ENCODE data around the gene DGKB.

Gene DGKB

DNA sequence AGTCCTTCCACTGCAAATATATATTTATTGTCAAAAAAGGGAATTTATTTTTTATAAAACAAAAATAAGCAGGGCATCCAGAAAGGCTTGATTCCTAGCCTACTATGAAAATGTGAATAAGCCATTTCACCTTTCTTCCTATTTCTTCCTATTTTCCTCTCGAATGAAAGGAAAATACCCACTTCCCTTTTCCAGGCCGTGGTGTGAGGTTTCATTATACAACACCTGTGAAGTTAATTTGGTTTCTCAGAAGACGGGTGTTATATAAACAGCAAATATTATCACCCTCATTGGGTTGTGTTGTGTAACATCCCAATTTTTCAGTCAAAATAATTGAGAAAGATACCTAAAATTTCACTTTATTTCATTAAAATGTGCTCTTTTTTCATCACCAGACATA, 214.3 kb downstream of the DGKB start:
- no peak for DNase-seq (ENCODE audit: low read depth, low spot score)

DNA sequence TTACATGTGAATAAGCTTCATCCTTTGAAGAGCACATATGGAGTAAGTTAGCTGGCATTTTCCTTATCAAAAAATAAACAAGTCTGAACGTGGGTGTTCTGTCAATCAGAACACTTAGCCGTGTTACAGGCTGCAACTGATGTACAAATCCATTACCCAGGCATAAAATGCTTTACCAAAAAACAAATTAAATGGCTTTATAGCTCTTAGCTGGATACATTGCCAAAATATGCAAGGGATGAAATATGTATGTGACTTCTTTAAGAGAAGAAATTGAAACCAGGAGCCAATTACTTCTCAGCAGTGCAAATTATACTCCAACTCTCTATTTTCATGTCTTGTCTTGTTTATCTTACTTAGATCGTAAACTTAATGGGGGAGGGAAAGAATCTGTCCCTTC, 214.8 kb downstream of the DGKB start:
- no peak for DNase-seq (ENCODE audit: low read depth, low spot score)

DNA sequence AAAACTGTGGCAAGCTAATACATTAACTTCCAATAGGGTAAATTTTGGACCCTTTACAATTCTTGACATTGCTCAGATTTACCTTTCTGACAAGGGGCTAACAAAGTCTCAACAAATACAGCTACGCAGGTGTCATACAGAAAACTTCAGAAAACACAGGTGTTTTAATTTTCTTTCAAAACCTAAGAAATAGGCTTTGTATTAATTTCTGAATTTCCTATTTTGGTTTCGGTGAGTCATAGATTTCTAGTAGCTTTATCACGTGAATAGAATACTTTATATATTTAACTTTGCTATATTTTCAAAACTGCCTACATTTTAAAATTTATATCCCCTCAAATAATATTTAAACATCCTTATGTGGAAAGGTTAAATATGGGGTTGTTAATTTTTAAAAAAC, 215.3 kb downstream of the DGKB start:
- no peak for DNase-seq (ENCODE audit: low read depth, low spot score)

DNA sequence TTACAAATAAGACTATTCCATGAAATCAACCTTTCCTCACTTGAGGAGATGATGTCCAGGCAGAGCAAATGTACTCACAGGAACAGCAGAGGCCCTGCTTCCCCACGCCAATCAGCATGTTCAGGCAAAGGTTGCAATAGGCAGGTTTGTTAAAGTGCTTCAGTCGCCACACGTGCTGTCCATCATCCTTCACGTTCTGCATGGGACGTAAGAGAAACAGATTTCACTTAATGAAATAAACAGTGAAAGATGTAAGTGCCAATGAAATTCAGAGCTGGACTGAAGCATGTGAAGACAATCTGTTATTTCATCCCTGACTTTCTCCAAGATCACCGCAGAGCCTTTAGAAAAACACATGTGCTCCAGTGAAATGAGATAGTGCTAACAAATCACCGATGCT, 217.4 kb downstream of the DGKB start:
- DNase-seq (ENCODE audit: low read depth, low spot score), result no peak

DNA sequence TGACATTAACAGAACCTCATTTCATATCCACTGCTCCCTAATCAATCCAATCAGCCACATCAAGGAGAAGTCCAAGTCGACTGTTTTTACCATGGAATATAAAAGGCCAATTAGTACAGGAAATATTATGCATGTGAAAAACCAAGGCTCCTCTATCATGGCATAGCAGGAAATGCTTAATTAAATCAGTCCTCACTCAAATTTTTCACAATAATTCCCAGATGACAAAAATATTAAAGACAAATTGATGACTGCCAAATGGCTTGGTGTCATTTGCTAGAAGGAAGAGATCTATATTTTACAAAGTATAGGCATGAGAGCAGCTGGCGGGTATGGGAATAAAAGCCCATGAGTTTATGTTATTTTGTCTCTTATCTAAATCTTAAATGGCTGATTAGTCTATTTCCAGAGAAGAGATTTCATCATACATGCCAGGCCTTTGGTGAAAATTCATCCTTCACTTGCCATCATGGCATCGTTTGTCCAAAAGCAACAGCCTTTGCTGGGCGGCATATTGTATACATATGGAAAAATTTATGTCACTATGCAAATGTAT, 219.6 kb downstream of the DGKB start:
- no peak for DNase-seq (ENCODE audit: low read depth, low spot score)

DNA sequence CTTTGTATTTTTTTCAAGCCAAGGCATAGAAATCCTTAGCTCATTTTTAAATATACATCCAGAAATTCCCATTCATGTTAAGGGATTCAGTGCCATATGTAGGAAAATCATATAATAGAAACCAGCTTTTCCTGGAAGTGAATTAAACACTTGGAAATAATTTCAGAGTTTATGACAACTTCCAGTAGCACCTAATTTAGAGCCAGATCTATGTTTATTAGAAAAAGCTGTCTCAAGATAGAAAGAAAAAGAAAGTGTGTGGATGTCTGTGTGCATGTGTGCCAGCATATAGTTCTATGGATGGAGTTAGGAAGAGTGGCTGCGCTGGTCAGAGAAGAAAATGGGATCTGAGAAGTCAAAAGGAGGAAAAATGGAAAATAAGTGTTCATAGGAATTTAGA, 225.7 kb downstream of the DGKB start:
- DNase-seq (ENCODE audit: low read depth, low spot score), result no peak

DNA sequence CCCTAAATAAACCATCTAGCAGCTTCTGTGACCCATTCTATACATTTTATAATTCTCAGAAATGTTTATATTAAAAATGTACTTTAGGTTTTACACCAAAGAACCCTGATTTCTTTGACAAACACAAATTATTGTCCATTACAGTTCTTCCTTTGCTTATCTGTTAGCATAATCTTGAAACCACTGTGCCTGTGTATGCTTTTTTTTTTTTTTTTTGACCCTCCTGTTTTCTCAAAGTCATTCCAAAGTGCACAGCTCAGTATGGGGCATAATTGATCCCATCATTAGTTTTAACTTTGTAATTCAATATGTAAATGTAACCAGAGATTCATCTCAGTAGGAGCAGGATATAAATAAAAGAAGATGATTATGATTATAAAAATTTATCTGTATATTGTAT, 229.3 kb downstream of the DGKB start:
- no peak for DNase-seq (ENCODE audit: low read depth, low spot score)

DNA sequence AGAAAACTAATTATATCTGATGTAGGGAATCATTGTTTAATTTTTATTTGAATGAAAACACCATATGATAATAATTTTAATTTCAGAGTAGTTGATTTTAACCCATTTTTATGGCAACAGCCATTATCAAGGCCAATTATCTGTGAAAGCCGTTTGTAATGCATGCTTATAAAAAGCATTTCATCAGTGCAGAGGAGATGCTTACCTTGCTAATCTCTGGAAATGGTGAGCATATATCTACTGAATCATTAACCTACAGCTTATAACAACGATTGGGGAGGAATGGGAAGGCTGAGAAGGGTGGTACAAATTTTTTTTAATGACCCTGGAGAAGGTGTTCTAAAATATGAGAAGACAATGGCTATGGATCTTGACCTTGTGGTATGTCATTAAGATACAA, 235.6 kb downstream of the DGKB start:
- DNase-seq (ENCODE audit: low read depth, low spot score), result no peak

DNA sequence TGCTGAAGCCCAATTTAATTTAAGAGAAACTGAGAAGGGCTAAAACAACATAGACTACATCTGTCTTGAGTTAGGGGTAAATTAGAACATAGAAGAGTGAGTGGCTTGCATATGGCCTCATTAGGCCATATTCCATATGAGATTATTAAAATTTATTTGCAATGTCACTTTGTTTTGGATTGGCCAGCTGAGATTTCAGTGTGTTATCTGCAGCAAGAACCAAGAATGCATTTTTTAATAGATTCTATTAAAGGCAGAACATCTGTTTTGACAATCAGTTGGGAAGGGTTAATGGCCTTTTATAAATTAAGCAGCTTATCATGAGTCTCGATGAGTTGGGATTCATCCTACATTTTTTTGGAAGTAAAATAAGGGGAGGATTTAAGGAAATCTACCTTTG, 236.2 kb downstream of the DGKB start:
- DNase-seq (ENCODE audit: low read depth, low spot score), result no peak

DNA sequence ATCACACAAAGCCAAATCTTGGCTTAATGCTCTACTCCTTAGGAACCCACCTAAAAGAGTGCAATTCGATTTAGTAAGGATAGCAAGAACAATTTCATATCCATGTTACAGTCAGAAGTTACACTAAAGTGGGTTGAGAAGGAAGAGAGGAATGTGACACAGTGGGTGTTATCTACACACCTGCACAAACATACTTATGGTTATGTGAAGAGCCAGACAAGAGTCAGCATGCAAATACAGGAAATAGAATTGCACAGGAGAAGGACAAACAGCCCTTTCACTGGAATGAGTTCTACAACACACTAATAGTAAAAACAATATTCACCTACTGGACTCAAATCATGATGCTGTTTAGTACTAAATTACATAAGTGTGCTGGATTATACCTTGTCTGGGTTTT, 262.8 kb downstream of the DGKB start:
- DNase-seq (ENCODE audit: low read depth, low spot score), result no peak

DNA sequence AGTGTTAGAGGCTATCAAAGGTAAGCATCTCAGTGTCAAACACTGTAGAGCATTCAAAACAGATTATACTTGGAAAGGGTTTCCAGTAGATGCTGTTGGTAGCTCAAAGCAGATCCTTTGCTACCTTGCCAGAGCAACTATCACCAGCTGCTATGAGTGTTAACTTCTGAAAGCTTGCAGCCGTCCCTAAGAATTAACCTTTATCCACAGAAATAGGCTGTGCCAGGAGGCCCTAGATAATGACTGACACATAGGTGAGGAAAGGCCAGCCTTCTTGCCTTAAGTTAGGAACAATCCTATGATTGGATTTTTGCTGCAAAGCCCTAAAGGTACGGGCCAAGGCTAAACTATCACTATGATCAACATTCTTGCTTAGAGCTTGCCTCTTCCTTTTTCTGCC, 263.2 kb downstream of the DGKB start:
- DNase-seq (ENCODE audit: low read depth, low spot score), result no peak

DNA sequence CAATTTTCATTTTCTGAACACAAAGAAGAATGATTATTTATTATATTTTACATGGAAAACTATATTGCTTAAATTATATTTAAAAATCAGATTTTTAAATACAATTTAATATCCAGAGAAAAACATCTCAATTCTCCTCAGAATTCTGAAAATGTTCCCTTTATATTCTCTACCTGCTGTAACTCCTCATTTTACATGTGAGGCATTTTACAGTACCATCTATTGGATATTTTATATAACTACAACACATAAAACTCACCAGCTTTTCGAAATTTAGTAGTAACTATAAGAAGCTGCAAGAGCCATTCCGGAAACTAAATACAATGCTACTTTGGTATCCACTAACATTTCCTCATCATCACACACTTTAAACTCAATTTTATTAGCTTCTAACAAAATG, 264.6 kb downstream of the DGKB start:
- no peak for DNase-seq (ENCODE audit: low read depth, low spot score)

DNA sequence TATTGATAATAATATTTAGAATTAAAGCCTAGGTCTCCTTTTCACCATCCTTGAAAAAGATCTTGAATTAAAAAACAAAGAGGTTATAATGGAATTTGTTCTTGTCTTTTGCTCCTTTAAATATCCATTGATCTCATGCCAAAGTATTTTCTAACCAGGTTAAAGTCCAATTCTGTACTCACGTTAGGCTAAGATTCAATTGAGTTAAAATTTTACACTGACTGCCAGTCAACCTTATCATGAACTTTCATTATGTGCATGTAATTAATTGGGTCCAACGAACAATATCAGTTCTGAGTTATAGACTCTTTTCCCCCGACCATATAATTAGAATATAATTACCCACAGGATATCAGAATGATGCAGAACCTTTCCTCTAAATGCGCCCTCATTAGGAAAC, 266.6 kb downstream of the DGKB start:
- DNase-seq (ENCODE audit: low read depth, low spot score), result no peak

DNA sequence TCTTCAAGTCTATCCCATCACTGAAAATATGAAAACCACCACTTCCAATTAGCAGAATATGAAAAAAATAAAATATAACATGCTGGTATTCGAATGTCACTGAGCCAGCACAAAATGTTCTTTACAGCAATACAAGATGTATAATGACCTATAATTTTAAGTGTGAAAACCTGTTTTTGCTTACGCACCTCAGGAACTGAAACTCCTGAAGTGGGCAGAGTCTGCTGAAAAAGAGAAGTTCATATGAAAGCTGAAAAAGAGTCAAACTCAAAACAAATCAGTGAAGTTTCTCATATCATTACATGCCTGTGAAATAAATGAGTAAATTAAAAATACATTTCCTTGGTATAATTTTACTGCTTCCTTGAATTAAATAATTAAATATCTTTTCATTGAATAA, 272.5 kb downstream of the DGKB start:
- DNase-seq (ENCODE audit: low read depth, low spot score), result no peak

DNA sequence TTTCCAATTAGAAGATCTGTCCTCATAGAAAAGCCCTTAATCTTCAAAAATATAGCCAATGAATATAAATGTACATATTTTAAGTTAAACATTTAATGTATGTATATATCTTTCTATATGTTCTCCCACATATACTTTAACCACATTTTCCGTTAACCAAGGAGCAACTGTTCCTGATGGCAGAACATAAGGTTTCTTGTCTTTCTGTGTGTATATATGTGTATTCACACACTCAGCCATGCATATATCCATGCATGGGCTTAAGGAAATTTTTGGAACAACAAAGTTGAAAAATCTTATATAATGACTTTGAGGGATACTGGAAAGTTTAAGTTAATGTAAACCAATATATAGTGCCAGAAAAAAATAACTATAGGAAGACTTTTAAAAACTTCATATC, 274.0 kb downstream of the DGKB start:
- DNase-seq (ENCODE audit: low read depth, low spot score), result no peak

DNA sequence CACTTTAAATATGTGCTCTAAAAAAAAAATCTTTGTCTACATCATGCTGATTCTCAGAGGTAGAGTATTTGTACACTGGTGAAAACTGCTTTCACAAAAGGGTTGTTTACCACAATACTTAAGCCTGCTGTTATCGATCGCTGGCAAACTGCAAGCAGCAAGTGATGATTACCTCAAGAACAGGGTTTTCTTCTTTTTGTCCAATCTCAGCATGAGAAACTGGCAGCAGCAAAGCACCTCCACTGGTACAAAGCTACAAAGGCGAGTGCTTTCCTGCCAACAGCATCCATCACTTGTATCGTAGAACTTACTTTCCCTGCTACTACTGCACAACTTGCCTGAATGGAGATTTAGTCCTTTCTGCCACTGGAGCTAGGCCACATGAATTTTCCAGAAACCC, 276.5 kb downstream of the DGKB start:
- no peak for DNase-seq (ENCODE audit: low read depth, low spot score)

DNA sequence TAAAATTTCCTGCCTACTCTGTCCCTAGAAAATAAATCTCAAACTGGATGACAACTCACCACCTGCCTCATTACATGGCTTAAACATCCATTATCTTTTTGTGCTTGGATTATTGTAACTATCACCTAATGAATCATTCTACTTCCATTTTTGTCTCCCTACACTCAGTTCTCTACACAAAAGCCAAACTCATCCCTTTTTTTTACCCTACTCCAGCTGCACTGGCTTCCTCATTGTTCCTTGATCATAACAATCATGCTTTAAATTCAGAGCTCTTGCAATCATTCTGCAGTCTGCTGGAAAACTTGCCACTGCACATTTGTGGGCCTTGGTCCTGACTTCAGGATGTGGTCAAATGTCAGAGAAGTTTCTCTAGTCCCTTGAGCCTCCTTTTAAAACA, 280.0 kb downstream of the DGKB start:
- no peak for DNase-seq (ENCODE audit: low read depth, low spot score)

DNA sequence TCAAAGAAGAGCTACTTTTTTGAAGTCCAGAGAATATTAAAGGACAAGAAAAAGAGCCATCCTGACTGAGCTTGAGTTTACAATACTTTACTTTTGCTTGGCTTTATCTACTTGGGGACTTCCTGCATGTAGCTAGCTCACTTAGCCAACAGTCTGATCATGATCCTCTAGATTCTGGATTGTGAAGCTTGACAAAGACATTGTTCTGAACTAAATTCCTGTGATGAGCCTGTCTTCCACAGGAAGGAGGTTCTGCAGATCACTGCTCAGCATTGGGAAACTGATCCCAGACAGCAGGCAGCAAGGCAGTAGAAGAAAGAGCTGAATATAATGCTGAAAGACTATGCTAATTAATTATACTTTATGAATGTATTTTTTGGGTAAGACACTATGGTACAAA, 296.4 kb downstream of the DGKB start:
- no peak for DNase-seq (ENCODE audit: low read depth, low spot score)

DNA sequence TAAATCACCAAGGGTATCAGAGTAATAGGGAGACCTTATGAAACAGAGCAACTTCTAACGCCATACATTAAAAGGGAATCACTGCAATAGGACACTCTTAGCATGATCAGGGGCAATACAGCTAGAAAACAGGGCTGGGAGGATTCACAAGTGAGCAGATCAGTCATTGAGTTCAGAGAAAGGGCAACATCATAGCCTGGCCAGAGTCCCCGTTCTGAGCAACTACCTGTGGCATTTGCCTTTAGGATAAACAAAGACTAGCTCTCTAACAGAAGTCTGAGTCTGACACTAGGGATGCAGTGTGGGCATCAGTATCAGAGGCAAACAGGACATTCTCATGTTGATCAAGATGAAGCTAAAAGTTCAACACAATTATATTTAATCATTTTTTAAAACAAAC, 297.9 kb downstream of the DGKB start:
- no peak for DNase-seq (ENCODE audit: low read depth, low spot score)

DNA sequence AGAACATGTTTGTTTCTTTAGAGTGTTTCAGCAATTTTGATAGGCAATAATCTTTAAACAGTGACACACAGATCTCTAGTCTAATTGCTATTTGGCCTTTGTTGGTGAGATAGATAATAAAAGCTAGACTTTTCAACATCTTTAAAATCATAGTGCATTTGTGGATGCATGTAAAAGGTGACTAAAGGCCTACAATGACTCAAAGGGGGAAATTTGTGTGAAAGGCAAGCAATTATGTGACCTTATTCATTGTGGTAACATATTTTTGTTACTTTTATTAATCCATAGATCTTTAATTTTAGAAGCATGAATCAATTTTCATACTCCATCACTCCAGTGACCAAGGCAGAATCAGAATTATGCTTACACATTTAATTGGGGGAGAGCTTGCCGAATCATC, 299.7 kb downstream of the DGKB start:
- DNase-seq (ENCODE audit: low read depth, low spot score), result no peak

DNA sequence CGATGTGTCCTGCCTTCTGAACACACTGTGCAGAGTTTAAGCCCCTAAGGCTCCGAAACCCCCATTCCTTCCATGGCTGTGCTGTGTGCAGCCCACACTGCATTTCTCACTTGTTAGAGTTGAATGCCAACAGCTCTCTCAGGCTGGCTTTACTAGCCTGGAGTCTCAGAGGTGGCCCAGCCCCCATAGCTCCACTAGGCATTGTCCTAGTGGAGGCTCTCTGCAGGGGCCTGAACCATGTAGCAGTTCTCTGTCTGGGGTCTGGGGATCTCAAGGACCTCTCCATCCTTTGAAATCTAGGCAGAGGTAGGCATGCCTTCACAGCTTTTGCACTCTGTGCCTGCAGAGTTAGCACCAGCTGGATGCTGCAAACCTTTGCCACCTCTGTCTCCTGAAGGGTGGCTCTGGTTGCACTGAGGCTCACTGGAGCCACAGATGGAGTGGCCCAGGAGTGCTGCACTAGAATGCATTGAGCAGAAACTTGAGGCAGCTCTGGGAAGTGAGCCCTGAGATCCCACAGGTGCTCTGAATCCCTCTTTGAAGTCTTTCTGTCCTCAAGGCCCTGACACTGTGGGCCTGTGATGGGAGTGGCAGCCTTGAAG, 301.7 kb downstream of the DGKB start:
- DNase-seq (ENCODE audit: low read depth, low spot score), result no peak

DNA sequence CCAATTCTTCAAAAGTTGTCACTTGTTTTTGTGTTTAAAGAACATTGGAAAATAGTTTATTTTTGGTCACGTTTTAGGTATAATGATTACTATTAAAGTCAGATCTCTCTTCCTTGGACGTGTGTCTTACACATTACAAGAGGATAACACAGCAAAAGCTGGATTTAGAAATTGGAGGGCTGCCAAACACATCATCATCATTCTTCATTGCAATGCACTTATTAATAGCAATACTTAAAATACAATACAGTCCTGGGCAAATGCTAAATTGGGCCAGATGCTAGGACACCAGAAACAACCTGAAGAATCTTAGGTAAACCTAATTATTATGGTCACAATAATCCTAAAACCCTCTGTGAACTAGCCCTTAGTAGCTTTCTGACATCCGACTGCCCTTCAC, 303.6 kb downstream of the DGKB start:
- no peak for DNase-seq (ENCODE audit: low read depth, low spot score)

DNA sequence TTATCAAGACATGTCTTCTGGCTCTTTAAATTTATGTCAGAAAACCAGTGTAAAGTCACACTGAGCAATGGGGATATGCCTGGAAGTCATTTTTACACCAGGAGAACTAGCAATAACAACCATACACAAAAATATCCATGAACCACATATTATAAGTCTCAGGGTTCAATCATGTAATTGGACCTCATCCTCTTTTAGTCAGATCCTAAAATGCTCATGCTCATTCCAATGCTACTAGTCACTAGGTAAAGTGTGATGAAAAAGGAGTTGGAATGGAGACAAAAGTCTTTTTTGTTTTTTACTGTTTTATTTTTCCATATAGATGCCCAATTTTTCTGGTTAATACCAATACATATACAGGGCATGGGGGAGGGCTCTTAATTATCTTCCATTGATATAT, 306.1 kb downstream of the DGKB start:
- DNase-seq (ENCODE audit: low read depth, low spot score), result no peak

DNA sequence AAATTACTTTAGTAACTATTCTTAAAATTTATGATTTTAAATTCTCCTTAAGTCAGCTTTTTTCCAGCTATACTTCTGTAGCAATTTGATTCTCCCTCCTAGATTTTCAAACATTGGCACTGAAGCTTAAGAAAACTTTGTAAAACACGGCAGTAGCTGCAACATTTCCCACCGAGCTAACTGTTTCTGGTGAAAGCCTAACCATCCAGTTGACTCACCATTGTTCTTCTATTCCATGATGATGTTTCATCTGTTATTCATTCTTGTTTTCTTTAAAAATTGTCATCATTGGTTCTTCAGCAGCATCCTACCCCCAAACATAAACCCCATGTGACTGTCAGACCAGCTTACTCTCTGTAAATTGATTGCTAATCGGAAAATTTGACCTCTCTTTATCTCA, 312.3 kb downstream of the DGKB start:
- DNase-seq (ENCODE audit: low read depth, low spot score), result no peak

Measured in activated naive CD8-positive, alpha-beta T cell treated with anti-CD3 and anti-CD28 coated beads, Interleukin-2, amount 50 U/mL, for 16 hours (primary cell).